Ishikawa (cell line): Measurements from ENCODE around the gene BCL2L13.

Experiments
- CEBPB ChIP-seq: IDR thresholded peaks from 2 replicates; pipeline ENCODE4 v1.6.1; 2012
- CREB1 ChIP-seq: IDR thresholded peaks from 2 replicates; pipeline ENCODE4 v1.6.1; 2012; ENCODE audit warnings: low read depth
- EGR1 ChIP-seq: IDR thresholded peaks from 2 replicates; pipeline ENCODE4 v1.6.1; 2012
- EP300 ChIP-seq: IDR thresholded peaks from 2 replicates; pipeline ENCODE4 v1.6.1; 2012; ENCODE audit warnings: borderline replicate concordance
- FOXM1 ChIP-seq: IDR thresholded peaks from 2 replicates; pipeline ENCODE4 v1.6.1; 2012; ENCODE audit warnings: low read depth, borderline replicate concordance
- NFIC ChIP-seq: IDR thresholded peaks from 2 replicates; pipeline ENCODE4 v1.6.1; 2012
- RAD21 ChIP-seq: IDR thresholded peaks from 2 replicates; pipeline ENCODE4 v1.6.1; 2012; ENCODE audit warnings: low read depth
- TAF1 ChIP-seq: IDR thresholded peaks from 2 replicates; pipeline ENCODE4 v1.6.1; 2012; ENCODE audit warnings: low read depth, mild to moderate bottlenecking
- TCF12 ChIP-seq: IDR thresholded peaks from 2 replicates; pipeline ENCODE4 v1.6.1; 2012; ENCODE audit warnings: low read depth
- TEAD4 ChIP-seq: IDR thresholded peaks from 2 replicates; pipeline ENCODE4 v1.6.1; 2012
- YY1 ChIP-seq: IDR thresholded peaks from 2 replicates; pipeline ENCODE4 v1.6.1; 2012; ENCODE audit warnings: low read depth
- ZBTB7A ChIP-seq: IDR thresholded peaks from 2 replicates; pipeline ENCODE4 v1.6.1; 2012; ENCODE audit warnings: low read depth
- TF ChIP-seq, protein P1 (sequence below): IDR thresholded peaks from 2 replicates; pipeline ENCODE4 v1.6.1; 2012
- TF ChIP-seq, protein P2 (sequence below): IDR thresholded peaks from 2 replicates; pipeline ENCODE4 v1.6.1; 2012; ENCODE audit warnings: low read depth, mild to moderate bottlenecking
- TF ChIP-seq, protein P3 (sequence below): IDR thresholded peaks from 2 replicates; pipeline ENCODE4 v1.6.1; 2012

Gene BCL2L13

DNA sequence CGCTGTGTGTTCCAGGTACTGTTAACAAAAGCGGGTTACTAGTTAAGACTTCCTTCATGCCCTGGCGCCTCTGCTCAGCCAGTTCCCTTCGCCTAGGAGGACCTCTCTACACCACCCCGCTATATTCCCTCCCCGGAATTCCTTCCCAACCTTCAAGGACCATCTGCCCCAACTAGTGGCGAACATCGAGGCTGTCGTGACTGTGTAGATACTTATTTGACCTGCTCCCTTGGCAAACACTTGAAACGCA lies 450 bp upstream of the BCL2L13 start:
- TF ChIP-seq RAD21, result no peak
- TF ChIP-seq, protein P1, sequence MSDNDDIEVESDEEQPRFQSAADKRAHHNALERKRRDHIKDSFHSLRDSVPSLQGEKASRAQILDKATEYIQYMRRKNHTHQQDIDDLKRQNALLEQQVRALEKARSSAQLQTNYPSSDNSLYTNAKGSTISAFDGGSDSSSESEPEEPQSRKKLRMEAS, result no peak
- TF ChIP-seq ZBTB7A, result no peak
- TF ChIP-seq NFIC, result 0 out of 2 replicates have a peak, but pooled peaks have one; percentile 8
- TF ChIP-seq, protein P2, sequence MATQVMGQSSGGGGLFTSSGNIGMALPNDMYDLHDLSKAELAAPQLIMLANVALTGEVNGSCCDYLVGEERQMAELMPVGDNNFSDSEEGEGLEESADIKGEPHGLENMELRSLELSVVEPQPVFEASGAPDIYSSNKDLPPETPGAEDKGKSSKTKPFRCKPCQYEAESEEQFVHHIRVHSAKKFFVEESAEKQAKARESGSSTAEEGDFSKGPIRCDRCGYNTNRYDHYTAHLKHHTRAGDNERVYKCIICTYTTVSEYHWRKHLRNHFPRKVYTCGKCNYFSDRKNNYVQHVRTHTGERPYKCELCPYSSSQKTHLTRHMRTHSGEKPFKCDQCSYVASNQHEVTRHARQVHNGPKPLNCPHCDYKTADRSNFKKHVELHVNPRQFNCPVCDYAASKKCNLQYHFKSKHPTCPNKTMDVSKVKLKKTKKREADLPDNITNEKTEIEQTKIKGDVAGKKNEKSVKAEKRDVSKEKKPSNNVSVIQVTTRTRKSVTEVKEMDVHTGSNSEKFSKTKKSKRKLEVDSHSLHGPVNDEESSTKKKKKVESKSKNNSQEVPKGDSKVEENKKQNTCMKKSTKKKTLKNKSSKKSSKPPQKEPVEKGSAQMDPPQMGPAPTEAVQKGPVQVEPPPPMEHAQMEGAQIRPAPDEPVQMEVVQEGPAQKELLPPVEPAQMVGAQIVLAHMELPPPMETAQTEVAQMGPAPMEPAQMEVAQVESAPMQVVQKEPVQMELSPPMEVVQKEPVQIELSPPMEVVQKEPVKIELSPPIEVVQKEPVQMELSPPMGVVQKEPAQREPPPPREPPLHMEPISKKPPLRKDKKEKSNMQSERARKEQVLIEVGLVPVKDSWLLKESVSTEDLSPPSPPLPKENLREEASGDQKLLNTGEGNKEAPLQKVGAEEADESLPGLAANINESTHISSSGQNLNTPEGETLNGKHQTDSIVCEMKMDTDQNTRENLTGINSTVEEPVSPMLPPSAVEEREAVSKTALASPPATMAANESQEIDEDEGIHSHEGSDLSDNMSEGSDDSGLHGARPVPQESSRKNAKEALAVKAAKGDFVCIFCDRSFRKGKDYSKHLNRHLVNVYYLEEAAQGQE, result no peak
- TF ChIP-seq TCF12, result no peak
- 0 out of 2 replicates have a peak, but pooled peaks have one; percentile 33 for TF ChIP-seq EP300
- TF ChIP-seq, protein P3, sequence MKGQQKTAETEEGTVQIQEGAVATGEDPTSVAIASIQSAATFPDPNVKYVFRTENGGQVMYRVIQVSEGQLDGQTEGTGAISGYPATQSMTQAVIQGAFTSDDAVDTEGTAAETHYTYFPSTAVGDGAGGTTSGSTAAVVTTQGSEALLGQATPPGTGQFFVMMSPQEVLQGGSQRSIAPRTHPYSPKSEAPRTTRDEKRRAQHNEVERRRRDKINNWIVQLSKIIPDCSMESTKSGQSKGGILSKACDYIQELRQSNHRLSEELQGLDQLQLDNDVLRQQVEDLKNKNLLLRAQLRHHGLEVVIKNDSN, result 0 out of 2 replicates have a peak, but pooled peaks have one; percentile 1
- no peak for TF ChIP-seq CREB1
- no peak for TF ChIP-seq EGR1
- TF ChIP-seq TEAD4, result no peak
- 0 out of 2 replicates have a peak, but pooled peaks have one; percentile 22 for TF ChIP-seq FOXM1

DNA sequence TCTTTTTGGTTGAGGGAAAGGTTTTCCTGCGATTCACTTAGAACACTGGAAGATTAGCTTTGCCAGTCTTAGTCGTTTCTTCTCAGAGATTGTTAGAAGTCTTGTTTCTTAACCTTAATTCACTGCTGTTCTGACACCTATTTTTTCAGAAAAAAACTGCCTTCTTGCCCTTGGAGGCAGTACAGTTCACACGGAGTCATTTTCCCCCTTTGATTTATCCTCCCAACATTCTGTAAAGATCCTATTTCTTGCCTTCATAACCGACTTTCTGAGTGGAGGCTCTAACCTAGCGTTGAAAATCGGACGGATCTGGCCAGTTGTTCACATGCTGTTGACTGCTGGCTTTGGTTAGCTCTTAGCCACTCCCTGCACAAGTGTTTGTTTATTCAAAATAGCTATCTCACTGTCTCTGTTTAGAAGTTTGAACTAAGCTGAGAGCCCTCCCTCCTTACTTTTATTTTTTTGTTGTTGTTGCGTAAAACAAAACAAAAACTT lies 737 bp downstream of the BCL2L13 start:
- TF ChIP-seq CREB1 (no peak), ZBTB7A (no peak)

DNA sequence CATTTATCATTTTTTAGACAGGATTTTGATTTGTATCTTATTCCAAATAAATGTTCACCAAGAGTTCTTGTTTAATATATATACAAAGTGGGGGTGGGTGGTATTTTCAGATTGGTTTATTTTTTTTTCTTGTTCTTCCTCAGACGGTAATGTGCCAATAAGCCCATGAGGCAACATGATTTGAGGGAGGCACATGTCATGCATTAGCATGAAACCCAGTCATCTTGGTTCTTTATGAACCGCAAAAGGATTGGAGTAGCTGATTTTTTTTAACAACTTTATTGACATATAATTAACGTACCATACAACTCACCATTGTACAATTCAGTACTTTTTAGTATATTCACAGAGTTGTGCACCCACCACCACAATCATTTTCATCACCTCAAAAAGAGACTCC lies 2.7 kb downstream of the BCL2L13 start:
- TF ChIP-seq, protein P3, result no peak
- TF ChIP-seq YY1 (no peak), ZBTB7A (no peak), FOXM1 (no peak), CREB1 (no peak), CEBPB (no peak), EP300 (no peak), TAF1 (no peak), TCF12 (no peak), NFIC (no peak)
- TF ChIP-seq, protein P2, result no peak

DNA sequence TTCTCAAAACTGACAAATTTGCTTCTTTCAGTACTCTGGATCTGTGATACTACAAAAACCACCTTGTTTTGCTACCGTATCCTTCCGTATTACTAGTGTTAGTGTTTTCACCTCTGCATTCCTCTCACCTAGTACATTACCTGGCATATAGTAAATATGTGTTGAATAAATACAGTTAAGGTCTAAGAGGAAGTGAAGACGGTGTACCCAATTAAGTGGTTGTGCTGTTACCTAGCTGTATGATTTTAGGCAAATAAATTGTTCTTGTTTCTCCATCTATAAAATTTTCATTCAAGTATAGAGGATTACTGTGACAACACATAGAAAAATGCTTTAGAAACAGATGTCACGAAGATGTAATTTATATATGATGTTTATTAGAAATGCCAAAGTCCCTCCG lies 8.9 kb downstream of the BCL2L13 start:
- TF ChIP-seq, protein P3, result no peak
- TF ChIP-seq RAD21, result no peak
- TF ChIP-seq NFIC, result no peak
- TF ChIP-seq TAF1, result no peak
- no peak for TF ChIP-seq ZBTB7A
- TF ChIP-seq, protein P2, result no peak
- no peak for TF ChIP-seq TEAD4
- TF ChIP-seq EP300, result no peak
- TF ChIP-seq, protein P1, result no peak
- no peak for TF ChIP-seq FOXM1
- no peak for TF ChIP-seq YY1

DNA sequence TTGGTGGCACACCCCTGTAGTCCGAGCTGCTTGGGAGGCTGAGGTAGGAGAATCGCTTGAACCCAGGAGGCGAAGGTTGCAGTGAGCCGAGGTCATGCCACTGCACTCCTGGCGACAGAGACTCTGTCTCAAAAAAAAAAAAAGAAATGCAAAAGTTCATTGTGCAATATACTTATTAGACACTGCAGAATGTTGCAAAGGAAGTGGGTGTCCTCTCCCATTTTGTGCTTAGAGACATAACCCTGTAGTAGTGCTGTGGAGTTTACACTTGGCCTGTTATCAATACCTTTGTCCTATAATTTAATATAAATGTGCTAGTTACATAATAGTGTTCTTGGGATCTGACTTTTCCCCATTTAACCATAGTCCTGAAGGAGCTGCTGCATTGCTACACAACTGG lies 9.4 kb downstream of the BCL2L13 start:
- TF ChIP-seq NFIC (no peak), CREB1 (no peak), YY1 (no peak), ZBTB7A (no peak), TEAD4 (no peak), CEBPB (no peak), TAF1 (no peak), TCF12 (no peak)
- TF ChIP-seq, protein P2, result no peak
